ENCODE results near the gene ZNF329.
"Not testable (repeated sequence)": the region's sequence is repeated elsewhere in the genome, so short reads cannot be mapped to it uniquely, and the experiment has no call there.

Gene ZNF329

GRCh38 chr19:58150328-58150921 lies at the start of gene ZNF329:
Gene ZNF329 (minus strand): TSS chr19:58150789. CDS start chr19:58129503, 21,286 bp downstream.
- peak; percentile 93 for DNase-seq

DNA sequence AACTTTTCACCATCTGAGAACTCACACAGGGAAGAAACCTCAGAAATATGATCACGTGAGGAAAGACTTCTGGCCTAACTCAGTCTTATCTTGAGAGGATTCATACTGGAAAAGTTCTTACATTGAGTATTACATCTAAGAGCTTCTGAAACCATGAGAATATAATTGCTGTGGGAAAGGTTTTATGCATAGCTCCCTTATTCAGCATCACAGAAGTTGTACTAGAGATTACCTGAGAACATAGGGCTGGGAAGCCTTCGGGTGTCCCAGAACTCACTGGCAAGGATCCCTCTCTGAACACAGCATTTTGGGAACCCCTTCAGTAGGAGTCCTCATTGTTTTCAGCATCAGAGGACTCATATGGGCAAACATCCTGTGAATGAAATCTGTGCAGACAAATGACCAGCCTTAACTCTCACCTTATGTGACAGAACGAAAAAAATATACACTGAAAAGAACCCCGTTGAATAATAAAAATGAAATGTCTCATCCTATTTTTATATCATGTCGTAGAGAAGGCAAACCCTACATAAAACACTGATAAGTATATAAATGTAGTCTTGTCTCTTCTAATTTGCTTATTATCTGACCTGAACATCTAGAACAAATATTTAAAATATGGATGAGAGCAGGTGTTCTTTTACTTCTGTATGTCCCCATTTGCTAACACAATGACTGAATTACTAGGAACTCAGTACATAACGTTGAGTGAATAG lies 46.5 kb upstream of the ZNF329 start:
- no peak for DNase-seq

DNA sequence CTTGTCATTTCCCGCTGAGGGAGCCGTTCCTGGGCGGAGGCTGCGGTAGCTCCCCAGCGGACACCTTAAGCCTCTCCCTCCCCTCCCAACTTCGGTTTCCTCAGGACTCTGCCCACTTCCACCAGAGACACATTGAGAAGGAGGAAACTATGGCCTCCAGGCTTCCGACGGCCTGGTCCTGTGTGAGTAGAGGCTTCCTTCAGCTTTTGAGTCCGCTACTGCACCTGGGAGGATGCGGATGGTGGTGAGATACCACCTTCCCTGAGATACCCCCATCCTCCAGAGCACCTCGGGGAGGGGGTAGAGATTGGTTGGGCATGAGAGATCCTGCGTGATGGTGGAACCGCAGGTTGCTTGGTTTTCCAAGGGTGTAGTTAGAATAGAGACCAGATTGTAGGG lies 33.2 kb upstream of the ZNF329 start:
- DNase-seq: no peak

- DNase-seq: peak; percentile 94
Observed at GRCh38 chr19:58182989-58183816, 32.6 kb upstream of the ZNF329 start, which contains the start of gene ZNF274. Gene ZNF274 (plus strand): TSS chr19:58183061. CDS start chr19:58183966, 905 bp downstream.

DNA sequence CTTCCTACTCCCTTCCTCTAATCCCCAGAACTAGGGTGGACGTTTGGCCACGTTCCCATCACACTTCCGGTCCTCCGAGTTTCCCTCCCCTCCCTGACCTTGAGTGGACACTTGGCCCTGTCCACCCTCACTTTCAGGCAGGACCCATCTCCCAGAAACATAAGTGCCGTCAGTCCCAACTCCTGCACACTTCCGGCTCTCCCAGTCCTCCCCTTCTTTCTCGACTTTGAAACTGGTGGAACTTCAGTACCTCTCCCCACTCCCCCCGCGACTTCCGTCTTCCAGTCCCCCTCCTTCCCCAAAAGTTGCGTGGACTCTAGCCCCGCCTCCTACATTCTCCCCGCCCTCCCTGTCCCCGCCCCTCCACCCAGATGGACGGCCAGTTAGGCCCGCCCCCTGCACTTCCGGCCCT lies 32.0 kb upstream of the ZNF329 start:
- DNase-seq: peak; percentile 88

GRCh38 chr19:58181902-58182576 lies 31.4 kb upstream of the ZNF329 start:
- peak; percentile 65 for DNase-seq

GRCh38 chr19:58170860-58171259 lies 20.3 kb upstream of the ZNF329 start:
- DNase-seq: no peak

DNA sequence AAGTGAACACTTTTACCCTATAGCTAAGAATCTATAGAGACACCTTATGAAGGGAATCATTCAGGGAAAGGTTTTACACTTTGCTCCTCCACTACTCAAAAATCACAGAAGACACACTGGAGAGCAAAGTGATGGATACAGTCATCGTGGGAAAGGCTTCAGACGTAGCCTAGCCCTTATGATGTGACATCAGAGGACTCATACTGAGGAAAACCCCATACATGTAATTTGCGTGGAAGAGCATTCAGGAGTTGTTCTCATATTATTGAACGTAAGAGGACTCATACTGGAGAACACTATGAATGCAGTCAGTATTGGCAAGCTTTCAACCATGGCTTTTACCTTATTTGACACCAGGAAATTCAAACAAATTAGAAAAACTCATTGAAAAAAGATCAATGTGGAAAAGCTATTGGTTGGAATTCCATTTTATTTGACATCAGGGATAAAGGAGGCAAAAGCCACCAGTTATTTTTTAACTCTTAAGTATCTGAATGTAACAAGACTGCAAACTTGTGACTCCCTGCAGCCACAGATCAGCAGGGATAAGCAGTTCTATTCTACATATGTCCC lies 16.2 kb upstream of the ZNF329 start:
- no peak for DNase-seq

- DNase-seq: no peak
Observed at GRCh38 chr19:58166268-58166667, 15.7 kb upstream of the ZNF329 start.

DNA sequence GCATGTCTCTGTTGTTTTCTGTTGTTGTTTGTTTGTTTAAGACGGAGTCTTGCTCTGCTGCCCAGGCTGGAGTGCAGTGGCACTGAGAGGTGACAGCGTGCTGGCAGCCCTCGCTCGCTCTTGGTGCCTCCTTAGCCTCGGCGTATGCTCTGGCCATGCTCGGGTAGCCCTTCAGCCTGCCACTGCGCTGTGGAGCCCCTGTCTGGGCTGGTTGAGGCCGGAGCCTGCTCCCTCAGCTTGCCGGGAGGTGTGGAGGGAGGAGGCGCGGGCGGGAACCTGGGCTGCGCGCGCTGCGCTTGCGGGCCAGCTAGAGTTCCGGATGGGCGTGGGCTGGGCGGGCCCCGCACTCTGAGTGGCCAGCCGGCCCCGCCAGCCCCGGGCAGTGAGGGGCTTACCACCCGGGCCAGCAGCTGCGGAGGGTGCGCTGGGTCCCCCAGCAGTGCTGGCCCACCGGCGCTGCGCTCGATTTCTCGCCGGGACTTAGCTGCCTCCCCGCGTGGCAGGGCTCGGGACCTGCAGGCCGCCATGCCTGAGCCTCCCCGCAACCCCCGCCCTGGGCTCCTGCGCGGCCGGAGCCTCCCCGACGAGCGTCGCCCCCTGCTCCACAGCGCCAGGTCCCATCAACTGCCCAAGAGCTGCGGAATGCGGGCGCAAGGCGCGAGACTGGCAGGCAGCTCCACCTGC lies 6.6 kb upstream of the ZNF329 start:
- DNase-seq: no peak

- DNase-seq: peak; percentile 99
Observed at GRCh38 chr19:58154679-58155648, 4.4 kb upstream of the ZNF329 start.

DNA sequence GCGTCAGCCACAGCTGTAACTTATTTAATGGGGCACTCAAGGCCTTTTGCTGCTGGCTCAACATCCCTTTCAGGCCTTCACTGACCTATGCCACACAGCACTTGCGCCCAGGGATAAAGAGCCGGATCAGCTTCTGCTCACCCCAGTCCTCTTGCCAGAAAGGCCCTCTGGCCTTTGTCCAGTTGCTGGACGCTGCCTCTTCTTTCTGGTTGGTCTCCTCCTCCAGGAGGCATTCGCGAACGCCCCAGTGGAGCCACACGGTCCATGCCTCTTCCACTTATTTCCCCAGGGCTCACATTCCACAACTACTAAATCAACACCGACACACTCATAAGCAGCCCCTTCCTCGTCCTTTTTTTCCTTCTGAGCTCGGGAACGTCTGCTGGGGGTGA lies 3.7 kb upstream of the ZNF329 start:
- peak; percentile 2 for DNase-seq

GRCh38 chr19:58153386-58153785 lies 2.8 kb upstream of the ZNF329 start:
- DNase-seq: no peak

GRCh38 chr19:58147475-58147874 lies 3.1 kb downstream of the ZNF329 start:
- DNase-seq: not testable (repeated sequence)

DNA sequence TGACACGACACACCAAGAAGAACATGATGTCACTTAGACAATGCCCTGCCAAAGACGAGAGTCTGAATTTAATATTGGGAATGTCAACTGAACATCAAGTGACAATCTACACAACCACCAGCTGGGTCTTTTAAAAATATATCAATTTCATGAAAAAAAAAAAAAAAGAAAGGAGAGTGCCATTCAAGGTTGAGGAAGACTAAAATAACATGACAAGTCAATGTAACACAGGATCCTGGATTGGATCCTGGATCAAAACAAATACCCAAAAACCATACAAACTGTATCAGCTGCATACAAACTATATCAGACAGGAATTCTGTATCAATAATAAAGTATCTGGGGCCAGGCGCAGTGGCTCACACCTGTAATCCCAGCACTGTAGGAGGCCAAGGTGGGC lies 4.7 kb downstream of the ZNF329 start:
- no peak for DNase-seq

- DNase-seq: no peak
Observed at GRCh38 chr19:58134244-58134643, 16.3 kb downstream of the ZNF329 start.

DNA sequence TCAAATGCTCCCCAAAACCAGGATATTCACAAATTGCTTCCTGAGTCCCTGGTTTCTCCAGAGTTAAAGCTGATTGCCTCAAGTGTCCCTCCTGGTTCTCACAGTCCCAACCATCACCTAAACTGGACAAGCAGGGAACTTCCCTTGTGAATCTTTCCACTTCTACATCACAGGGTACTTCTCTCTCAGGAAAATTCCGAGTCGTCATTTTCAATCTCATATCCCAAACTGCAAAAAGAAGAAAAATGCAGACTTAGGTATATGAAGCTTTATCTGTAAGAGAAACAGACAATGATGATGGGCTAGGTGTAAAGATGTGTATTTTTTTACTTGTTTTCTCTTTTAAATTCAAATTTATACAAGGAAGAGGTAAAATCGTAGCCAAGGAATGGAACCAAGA lies 21.3 kb downstream of the ZNF329 start:
- no peak for DNase-seq

- no peak for DNase-seq
Observed at GRCh38 chr19:58128041-58128685, 22.4 kb downstream of the ZNF329 start.

GRCh38 chr19:58123354-58123753 lies 27.2 kb downstream of the ZNF329 start:
- no peak for DNase-seq

Data from CD4-positive, alpha-beta T cell treated with Interleukin-6 for 4 hours (primary cell).